ENCODE data around the gene TMCC2. TPM values are rescaled to one million over a fixed set of nuclear protein-coding genes. Genes with fewer than 3 reads are reported as not detected.

Gene TMCC2
- total and polyA plus RNA-seq, 2 donors from 2014 or later = 1.3 to 3.5 TPM

- FAIRE-seq (no peak), DNase-seq (no peak)
- peaks cover 13 to 33% (median 24%) of the 10 kb centered on the region in 3 donors for H3K4me1 ChIP-seq (ENCODE audit: control insufficient read depth in 2 of 3, insufficient read depth in 2 of 3, low read depth in 1 of 3, low read length in 3 of 3)
- H3K36me3 ChIP-seq (ENCODE audit: control insufficient read depth in 2 of 3, insufficient read depth in 3 of 3, low read length in 3 of 3) = peaks cover 0 to 3% (median 0%) of the 10 kb centered on the region in 3 donors
- intact Hi-C loops (cut with DNase I) = no loop called here
- TF ChIP-seq, protein P1, sequence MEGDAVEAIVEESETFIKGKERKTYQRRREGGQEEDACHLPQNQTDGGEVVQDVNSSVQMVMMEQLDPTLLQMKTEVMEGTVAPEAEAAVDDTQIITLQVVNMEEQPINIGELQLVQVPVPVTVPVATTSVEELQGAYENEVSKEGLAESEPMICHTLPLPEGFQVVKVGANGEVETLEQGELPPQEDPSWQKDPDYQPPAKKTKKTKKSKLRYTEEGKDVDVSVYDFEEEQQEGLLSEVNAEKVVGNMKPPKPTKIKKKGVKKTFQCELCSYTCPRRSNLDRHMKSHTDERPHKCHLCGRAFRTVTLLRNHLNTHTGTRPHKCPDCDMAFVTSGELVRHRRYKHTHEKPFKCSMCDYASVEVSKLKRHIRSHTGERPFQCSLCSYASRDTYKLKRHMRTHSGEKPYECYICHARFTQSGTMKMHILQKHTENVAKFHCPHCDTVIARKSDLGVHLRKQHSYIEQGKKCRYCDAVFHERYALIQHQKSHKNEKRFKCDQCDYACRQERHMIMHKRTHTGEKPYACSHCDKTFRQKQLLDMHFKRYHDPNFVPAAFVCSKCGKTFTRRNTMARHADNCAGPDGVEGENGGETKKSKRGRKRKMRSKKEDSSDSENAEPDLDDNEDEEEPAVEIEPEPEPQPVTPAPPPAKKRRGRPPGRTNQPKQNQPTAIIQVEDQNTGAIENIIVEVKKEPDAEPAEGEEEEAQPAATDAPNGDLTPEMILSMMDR (IDR thresholded peaks at IDR 0.05; ENCODE audit: borderline replicate concordance, extremely low read depth, insufficient read depth) = no peak
- H3K9me3 ChIP-seq (ENCODE audit: control insufficient read depth in 2 of 3, insufficient read depth in 1 of 3, low read length in 3 of 3) = no peaks in the 10 kb centered on the region
- no peak overlapping the region for H3K27ac ChIP-seq (ENCODE audit: low read depth in 2 of 2, low read length in 2 of 2)
- H3K9ac ChIP-seq (ENCODE audit: low read length in 3 of 3) = no peak overlapping the region
- H3K4me3 ChIP-seq (ENCODE audit: low read length in 3 of 3) = no peak overlapping the region
- no peaks in the 10 kb centered on the region for H3K27me3 ChIP-seq (ENCODE audit: control insufficient read depth, insufficient read depth, low read length)
Measured at GRCh38 chr1:205187420-205187819, 40.3 kb upstream of the TMCC2 start.

DNA sequence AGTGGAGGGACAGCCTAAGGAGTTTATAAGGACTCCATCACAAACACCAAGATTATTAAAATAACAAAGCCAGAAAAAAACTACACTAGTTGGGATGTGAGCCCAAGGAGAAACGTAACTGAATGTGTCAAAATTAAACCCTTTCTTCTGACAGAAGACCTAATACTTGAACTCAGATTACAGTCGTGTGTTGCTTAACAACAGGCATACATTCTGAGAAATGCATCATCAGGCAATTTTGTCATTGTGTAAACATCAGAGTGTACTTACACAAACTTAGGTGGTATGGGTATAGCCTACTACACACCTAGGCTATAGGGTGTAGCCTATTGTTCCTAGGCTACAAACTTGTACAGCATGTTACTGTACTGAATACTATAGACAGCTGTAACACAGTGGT, 39.6 kb upstream of the TMCC2 start:
- Histone ChIP-seq H3K9ac (ENCODE audit: low read length in 3 of 3) (no peak overlapping the region), H3K4me1 (ENCODE audit: control insufficient read depth in 2 of 3, insufficient read depth in 2 of 3, low read depth in 1 of 3, low read length in 3 of 3) (peaks cover 13 to 35% (median 24%) of the 10 kb centered on the region in 3 donors), H3K4me3 (ENCODE audit: low read length in 3 of 3) (no peak overlapping the region), H3K27ac (ENCODE audit: low read depth in 2 of 2, low read length in 2 of 2) (no peak overlapping the region), H3K9me3 (ENCODE audit: control insufficient read depth in 2 of 3, insufficient read depth in 1 of 3, low read length in 3 of 3) (no peaks in the 10 kb centered on the region), H3K36me3 (ENCODE audit: control insufficient read depth in 2 of 3, insufficient read depth in 3 of 3, low read length in 3 of 3) (peaks cover 0 to 3% (median 0%) of the 10 kb centered on the region in 3 donors), H3K27me3 (ENCODE audit: control insufficient read depth, insufficient read depth, low read length) (no peaks in the 10 kb centered on the region)
- FAIRE-seq (no peak), DNase-seq (no peak)
- intact Hi-C loops (cut with DNase I) = no loop called here
- TF ChIP-seq, protein P1 (IDR thresholded peaks at IDR 0.05; ENCODE audit: borderline replicate concordance, extremely low read depth, insufficient read depth) = no peak

GRCh38 chr1:205188596-205188995, 39.1 kb upstream of the TMCC2 start:
- Histone ChIP-seq H3K9me3 (ENCODE audit: control insufficient read depth in 2 of 3, insufficient read depth in 1 of 3, low read length in 3 of 3) (no peaks in the 10 kb centered on the region), H3K27me3 (ENCODE audit: control insufficient read depth, insufficient read depth, low read length) (no peaks in the 10 kb centered on the region), H3K4me1 (ENCODE audit: control insufficient read depth in 2 of 3, insufficient read depth in 2 of 3, low read depth in 1 of 3, low read length in 3 of 3) (peaks cover 13 to 32% (median 24%) of the 10 kb centered on the region in 3 donors), H3K36me3 (ENCODE audit: control insufficient read depth in 2 of 3, insufficient read depth in 3 of 3, low read length in 3 of 3) (peaks cover 0 to 3% (median 0%) of the 10 kb centered on the region in 3 donors), H3K9ac (ENCODE audit: low read length in 3 of 3) (no peak overlapping the region), H3K27ac (ENCODE audit: low read depth in 2 of 2, low read length in 2 of 2) (no peak overlapping the region), H3K4me3 (ENCODE audit: low read length in 3 of 3) (no peak overlapping the region)
- FAIRE-seq = no peak
- intact Hi-C loops (cut with DNase I) = no loop called here
- TF ChIP-seq, protein P1 (IDR thresholded peaks at IDR 0.05; ENCODE audit: borderline replicate concordance, extremely low read depth, insufficient read depth) = no peak
- no peak for DNase-seq

- H3K9me3 ChIP-seq (ENCODE audit: control insufficient read depth in 2 of 3, insufficient read depth in 1 of 3, low read length in 3 of 3) = no peaks in the 10 kb centered on the region
- peaks cover 0 to 3% (median 0%) of the 10 kb centered on the region in 3 donors for H3K36me3 ChIP-seq (ENCODE audit: control insufficient read depth in 2 of 3, insufficient read depth in 3 of 3, low read length in 3 of 3)
- H3K9ac ChIP-seq (ENCODE audit: low read length in 3 of 3) = no peak overlapping the region
- FAIRE-seq (peak; percentile 65), DNase-seq (no peak)
- intact Hi-C loops (cut with DNase I) = no loop called here
- no peak overlapping the region for H3K27ac ChIP-seq (ENCODE audit: low read depth in 2 of 2, low read length in 2 of 2)
- H3K4me3 ChIP-seq (ENCODE audit: low read length in 3 of 3) = no peak overlapping the region
- H3K27me3 ChIP-seq (ENCODE audit: control insufficient read depth, insufficient read depth, low read length) = no peaks in the 10 kb centered on the region
- TF ChIP-seq, protein P1 (IDR thresholded peaks at IDR 0.05; ENCODE audit: borderline replicate concordance, extremely low read depth, insufficient read depth) = no peak
- H3K4me1 ChIP-seq (ENCODE audit: control insufficient read depth in 2 of 3, insufficient read depth in 2 of 3, low read depth in 1 of 3, low read length in 3 of 3) = peaks cover 13 to 32% (median 24%) of the 10 kb centered on the region in 3 donors
Measured at GRCh38 chr1:205189131-205189530, 38.6 kb upstream of the TMCC2 start.
